ENCODE data around the gene LPAR1. TPM values are rescaled to one million over a fixed set of nuclear protein-coding genes. Genes with fewer than 3 reads are reported as not detected.

The LPAR1 gene
- total RNA-seq, 1 experiment from 2014 or later: 4.9 TPM

DNA sequence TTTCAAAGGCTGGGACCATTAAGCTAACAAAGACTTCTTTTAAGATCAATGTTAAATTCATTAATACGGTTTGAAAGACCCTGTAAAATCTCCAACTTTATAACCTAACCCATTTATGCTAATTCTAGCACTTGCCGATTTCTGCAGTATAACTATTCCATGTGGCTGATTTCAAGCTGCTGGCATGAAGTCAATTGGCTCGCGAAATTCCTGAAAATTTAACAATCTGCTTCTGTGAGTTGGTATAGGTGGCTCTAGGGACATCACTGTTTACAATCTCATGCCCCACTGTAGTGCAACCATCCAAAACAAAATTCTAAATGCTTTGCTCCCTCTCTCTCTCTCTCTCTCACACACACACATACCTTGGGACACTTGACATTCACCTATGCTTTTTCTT lies 70.2 kb downstream of the LPAR1 start (continued):
- TF ChIP-seq CREB1 (CRISPR knock-in tag; IDR thresholded peaks at IDR 0.05): no peak

DNA sequence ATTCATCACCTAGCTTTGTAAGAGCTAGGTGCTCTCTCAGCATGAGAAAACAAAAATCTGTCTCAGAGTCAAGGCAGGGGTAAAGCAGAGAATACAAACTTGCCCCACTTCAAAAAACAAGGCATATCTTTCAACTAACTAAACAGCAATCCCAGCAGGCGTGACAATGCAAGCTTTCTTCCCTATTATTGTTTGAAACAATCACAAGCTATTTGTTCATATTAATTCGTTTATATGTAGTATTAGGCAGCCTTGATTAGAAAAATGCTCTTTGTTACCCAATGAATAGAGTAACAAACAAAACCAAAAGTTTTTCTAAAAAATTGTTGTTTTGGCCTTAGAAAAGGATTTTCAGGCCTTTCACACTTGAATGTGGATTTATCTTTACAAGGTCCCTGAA lies 71.1 kb downstream of the LPAR1 start:
- H3K36me3 Mint-ChIP-seq: peaks cover 15% of the 10 kb centered on the region
- peaks cover 10% of the 10 kb centered on the region for H3K4me1 Mint-ChIP-seq
- H3K27ac Mint-ChIP-seq: peak overlapping the region; percentile 62; the same call in 1 of the 2 replicates
- TF ChIP-seq PRRX2 (CRISPR knock-in tag; IDR thresholded peaks at IDR 0.05) (no peak), CREB1 (CRISPR knock-in tag; IDR thresholded peaks at IDR 0.05) (no peak), ZNF219 (CRISPR knock-in tag; IDR thresholded peaks at IDR 0.05; ENCODE audit: borderline replicate concordance) (no peak)
- TF ChIP-seq, protein P1, sequence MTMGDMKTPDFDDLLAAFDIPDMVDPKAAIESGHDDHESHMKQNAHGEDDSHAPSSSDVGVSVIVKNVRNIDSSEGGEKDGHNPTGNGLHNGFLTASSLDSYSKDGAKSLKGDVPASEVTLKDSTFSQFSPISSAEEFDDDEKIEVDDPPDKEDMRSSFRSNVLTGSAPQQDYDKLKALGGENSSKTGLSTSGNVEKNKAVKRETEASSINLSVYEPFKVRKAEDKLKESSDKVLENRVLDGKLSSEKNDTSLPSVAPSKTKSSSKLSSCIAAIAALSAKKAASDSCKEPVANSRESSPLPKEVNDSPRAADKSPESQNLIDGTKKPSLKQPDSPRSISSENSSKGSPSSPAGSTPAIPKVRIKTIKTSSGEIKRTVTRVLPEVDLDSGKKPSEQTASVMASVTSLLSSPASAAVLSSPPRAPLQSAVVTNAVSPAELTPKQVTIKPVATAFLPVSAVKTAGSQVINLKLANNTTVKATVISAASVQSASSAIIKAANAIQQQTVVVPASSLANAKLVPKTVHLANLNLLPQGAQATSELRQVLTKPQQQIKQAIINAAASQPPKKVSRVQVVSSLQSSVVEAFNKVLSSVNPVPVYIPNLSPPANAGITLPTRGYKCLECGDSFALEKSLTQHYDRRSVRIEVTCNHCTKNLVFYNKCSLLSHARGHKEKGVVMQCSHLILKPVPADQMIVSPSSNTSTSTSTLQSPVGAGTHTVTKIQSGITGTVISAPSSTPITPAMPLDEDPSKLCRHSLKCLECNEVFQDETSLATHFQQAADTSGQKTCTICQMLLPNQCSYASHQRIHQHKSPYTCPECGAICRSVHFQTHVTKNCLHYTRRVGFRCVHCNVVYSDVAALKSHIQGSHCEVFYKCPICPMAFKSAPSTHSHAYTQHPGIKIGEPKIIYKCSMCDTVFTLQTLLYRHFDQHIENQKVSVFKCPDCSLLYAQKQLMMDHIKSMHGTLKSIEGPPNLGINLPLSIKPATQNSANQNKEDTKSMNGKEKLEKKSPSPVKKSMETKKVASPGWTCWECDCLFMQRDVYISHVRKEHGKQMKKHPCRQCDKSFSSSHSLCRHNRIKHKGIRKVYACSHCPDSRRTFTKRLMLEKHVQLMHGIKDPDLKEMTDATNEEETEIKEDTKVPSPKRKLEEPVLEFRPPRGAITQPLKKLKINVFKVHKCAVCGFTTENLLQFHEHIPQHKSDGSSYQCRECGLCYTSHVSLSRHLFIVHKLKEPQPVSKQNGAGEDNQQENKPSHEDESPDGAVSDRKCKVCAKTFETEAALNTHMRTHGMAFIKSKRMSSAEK (CRISPR knock-in tag; IDR thresholded peaks at IDR 0.05; ENCODE audit: borderline replicate concordance): no peak
- TF ChIP-seq, protein P2, sequence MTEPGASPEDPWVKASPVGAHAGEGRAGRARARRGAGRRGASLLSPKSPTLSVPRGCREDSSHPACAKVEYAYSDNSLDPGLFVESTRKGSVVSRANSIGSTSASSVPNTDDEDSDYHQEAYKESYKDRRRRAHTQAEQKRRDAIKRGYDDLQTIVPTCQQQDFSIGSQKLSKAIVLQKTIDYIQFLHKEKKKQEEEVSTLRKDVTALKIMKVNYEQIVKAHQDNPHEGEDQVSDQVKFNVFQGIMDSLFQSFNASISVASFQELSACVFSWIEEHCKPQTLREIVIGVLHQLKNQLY (CRISPR knock-in tag; IDR thresholded peaks at IDR 0.05): no peak
- TF ChIP-seq, protein P3, sequence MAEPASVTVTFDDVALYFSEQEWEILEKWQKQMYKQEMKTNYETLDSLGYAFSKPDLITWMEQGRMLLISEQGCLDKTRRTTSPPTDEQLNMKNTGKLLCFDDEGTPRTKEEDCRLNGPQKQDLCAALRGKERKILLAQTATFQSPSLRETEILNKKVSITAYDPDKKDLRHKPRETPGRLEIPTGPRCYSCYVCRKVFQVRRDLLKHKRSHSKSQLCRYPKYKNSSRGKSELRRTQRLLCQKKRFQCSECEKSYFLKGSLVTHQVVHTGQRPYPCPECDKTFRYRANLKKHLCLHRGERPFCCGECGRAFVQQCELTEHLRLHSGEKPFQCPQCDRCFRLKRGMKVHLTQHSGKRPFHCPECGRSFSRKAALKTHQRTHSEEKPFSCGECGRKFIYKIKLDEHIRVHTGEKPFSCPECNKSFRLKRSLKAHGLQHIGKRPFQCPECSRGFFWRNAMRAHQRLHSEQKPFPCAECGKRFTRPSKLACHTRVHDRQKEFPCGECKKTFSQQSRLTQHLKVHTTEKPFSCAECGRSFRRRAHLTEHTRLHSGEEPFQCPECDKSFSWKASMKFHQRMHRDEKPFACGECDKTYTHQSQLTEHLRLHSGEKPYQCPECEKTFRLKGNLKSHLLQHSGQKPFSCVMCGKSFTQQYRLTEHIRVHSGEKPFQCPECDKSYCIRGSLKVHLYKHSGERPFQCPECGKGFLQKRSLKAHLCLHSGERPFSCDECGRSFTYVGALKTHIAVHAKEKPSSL (CRISPR knock-in tag; conservative IDR thresholded peaks at IDR 0.05): no peak
- no peak overlapping the region for H3K4me3 Mint-ChIP-seq
- no peak for DNase-seq (ENCODE audit: low spot score)
- peaks cover 13% of the 10 kb centered on the region for H3K9me3 Mint-ChIP-seq
- no peaks in the 10 kb centered on the region for H3K27me3 Mint-ChIP-seq (ENCODE audit: low read depth)
- no peak for ATAC-seq
- ChIA-PET POLR2A (no interaction called here), CTCF (no interaction called here)

DNA sequence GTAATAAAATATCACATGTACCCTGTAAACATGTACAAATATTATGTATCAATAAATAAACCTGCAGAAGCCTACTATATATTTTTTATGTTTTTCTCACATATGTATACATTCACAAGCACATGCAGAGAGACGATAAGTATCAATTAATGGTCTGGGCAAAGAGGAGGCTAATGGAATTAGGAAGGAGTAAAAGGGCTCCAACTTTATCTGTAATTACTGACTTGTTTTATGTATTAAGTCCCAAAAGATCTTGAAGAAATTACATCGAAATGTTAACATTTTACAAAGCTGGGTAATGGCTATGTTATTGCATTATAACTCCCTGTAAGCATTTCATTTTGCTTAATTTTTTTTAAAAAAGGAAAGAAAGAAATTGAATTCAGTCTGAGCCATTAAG lies 78.0 kb downstream of the LPAR1 start:
- Mint-ChIP-seq H3K9me3 (peaks cover 31% of the 10 kb centered on the region), H3K4me1 (peaks cover 6% of the 10 kb centered on the region), H3K27me3 (ENCODE audit: low read depth) (no peaks in the 10 kb centered on the region; the same call in 1 of the 2 replicates), H3K27ac (no peak overlapping the region), H3K36me3 (peaks cover 26% of the 10 kb centered on the region), H3K4me3 (no peak overlapping the region)
- DNase-seq (ENCODE audit: low spot score): no peak
- no peak for ATAC-seq
- ChIA-PET CTCF (no interaction called here), POLR2A (no interaction called here)
- TF ChIP-seq, protein P4, sequence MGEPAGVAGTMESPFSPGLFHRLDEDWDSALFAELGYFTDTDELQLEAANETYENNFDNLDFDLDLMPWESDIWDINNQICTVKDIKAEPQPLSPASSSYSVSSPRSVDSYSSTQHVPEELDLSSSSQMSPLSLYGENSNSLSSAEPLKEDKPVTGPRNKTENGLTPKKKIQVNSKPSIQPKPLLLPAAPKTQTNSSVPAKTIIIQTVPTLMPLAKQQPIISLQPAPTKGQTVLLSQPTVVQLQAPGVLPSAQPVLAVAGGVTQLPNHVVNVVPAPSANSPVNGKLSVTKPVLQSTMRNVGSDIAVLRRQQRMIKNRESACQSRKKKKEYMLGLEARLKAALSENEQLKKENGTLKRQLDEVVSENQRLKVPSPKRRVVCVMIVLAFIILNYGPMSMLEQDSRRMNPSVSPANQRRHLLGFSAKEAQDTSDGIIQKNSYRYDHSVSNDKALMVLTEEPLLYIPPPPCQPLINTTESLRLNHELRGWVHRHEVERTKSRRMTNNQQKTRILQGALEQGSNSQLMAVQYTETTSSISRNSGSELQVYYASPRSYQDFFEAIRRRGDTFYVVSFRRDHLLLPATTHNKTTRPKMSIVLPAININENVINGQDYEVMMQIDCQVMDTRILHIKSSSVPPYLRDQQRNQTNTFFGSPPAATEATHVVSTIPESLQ (CRISPR knock-in tag; IDR thresholded peaks at IDR 0.05): no peak
- TF ChIP-seq ZNF671 (CRISPR knock-in tag; IDR thresholded peaks at IDR 0.05): no peak
- no peak for TF ChIP-seq HMGA2 (CRISPR knock-in tag; IDR thresholded peaks at IDR 0.05)
- TF ChIP-seq FOXK1 (CRISPR knock-in tag; IDR thresholded peaks at IDR 0.05): no peak
- TF ChIP-seq SMAD4 (CRISPR knock-in tag; IDR thresholded peaks at IDR 0.05): no peak
- no peak for TF ChIP-seq OVOL2 (CRISPR knock-in tag; IDR thresholded peaks at IDR 0.05; ENCODE audit: borderline replicate concordance)
- TF ChIP-seq ZNF416 (CRISPR knock-in tag; IDR thresholded peaks at IDR 0.05): no peak
- no peak for TF ChIP-seq FOXJ3 (CRISPR knock-in tag; IDR thresholded peaks at IDR 0.05; ENCODE audit: borderline replicate concordance)
- no peak for TF ChIP-seq ZNF396 (CRISPR knock-in tag; IDR thresholded peaks at IDR 0.05; ENCODE audit: borderline replicate concordance)
- no peak for TF ChIP-seq NR1H2 (CRISPR knock-in tag; IDR thresholded peaks at IDR 0.05)
- TF ChIP-seq GRHL2 (CRISPR knock-in tag; IDR thresholded peaks at IDR 0.05; ENCODE audit: insufficient replicate concordance, severe bottlenecking): no peak
- TF ChIP-seq MYBL2 (CRISPR knock-in tag; IDR thresholded peaks at IDR 0.05): no peak
- TF ChIP-seq, protein P5, sequence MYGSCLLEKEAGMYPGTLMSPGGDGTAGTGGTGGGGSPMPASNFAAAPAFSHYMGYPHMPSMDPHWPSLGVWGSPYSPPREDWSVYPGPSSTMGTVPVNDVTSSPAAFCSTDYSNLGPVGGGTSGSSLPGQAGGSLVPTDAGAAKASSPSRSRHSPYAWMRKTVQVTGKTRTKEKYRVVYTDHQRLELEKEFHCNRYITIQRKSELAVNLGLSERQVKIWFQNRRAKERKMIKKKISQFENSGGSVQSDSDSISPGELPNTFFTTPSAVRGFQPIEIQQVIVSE (CRISPR knock-in tag; IDR thresholded peaks at IDR 0.05; ENCODE audit: borderline replicate concordance): no peak
- no peak for TF ChIP-seq IRF2 (CRISPR knock-in tag; IDR thresholded peaks at IDR 0.05; ENCODE audit: borderline replicate concordance, low read depth)
- TF ChIP-seq NR3C1 (CRISPR knock-in tag; conservative IDR thresholded peaks at IDR 0.05; ENCODE audit: low read depth): no peak
- TF ChIP-seq ATF1 (CRISPR knock-in tag; IDR thresholded peaks at IDR 0.05): no peak
